ENCODE data around the gene RFC3. TPM values are rescaled to one million over a fixed set of nuclear protein-coding genes. Genes with fewer than 3 reads are reported as not detected.
A peak's percentile ranks its signal among the peaks of the same experiment; 100 is the strongest.

Gene RFC3
- total and polyA plus RNA-seq, 2 of the 13 experiments (the other 11 are each of a cell fraction or from before 2014, with no cell fraction given), result 16.0 to 55.7 TPM

DNA sequence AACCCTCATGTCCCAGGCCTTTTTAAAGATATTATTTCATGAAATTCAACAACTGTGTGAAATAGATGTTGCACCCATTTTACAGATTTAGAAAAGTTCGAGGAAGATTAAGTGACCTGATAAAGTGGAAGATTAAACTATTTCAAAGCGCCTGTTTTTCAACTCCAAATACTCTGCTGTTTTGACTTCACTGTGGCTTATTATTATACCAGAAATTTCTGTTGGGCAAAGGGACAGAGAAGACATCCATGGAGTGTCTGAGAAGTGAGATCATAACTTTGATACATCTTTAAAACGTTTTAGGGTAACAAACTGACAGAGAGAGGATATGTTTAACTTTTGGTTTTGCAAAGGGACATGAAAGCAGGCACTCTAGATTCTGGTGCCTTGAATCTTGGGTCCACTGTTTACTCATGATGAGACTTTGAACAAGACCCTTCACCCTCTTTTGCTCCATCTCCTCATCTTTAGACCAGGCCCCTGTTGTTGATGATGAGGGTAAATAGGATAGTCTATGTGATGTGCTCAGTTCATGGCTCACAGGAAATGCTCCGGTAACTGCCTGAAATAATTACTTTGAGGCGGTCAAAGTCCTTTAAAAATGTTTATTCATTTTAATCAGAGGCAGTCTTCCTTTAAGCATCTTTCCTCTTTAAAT, 55.4 kb downstream of the RFC3 start (continued):
- TF ChIP-seq GABPB1 (CRISPR knock-in tag; IDR thresholded peaks at IDR 0.05) (peak; percentile 20; the same call in 1 of the 2 replicates), ERF (CRISPR knock-in tag; IDR thresholded peaks at IDR 0.05) (peak; percentile 69), ZNF782 (CRISPR knock-in tag; IDR thresholded peaks at IDR 0.05; ENCODE audit: borderline replicate concordance) (no peak), HNF4G (IDR thresholded peaks at IDR 0.05; ENCODE audit: borderline replicate concordance, low read depth, low read length) (peak; percentile 84), HNF4G (CRISPR knock-in tag; IDR thresholded peaks at IDR 0.05; ENCODE audit: borderline replicate concordance, low read depth) (peak; percentile 87; the same call in 1 of the 2 replicates), ZNF652 (CRISPR knock-in tag; IDR thresholded peaks at IDR 0.05; ENCODE audit: borderline replicate concordance, low read depth) (no peak), SAP130 (CRISPR knock-in tag; IDR thresholded peaks at IDR 0.05; ENCODE audit: low read depth) (peak; percentile 65), BORCS8-MEF2B (CRISPR knock-in tag; IDR thresholded peaks at IDR 0.05) (no peak), ATM (IDR thresholded peaks at IDR 0.05; ENCODE audit: borderline replicate concordance) (no peak), NKX3-1 (CRISPR knock-in tag; IDR thresholded peaks at IDR 0.05) (no peak), ZNF430 (CRISPR knock-in tag; IDR thresholded peaks at IDR 0.05) (no peak), FOXP1 (IDR thresholded peaks at IDR 0.05) (no peak), FOXP1 (CRISPR knock-in tag; IDR thresholded peaks at IDR 0.05) (peak; percentile 92), HMG20A (CRISPR knock-in tag; IDR thresholded peaks at IDR 0.05; ENCODE audit: borderline replicate concordance) (peak; percentile 18; the same call in 1 of the 2 replicates), MED1 (CRISPR knock-in tag; IDR thresholded peaks at IDR 0.05) (peak; percentile 93), DPF2 (CRISPR knock-in tag; IDR thresholded peaks at IDR 0.05; ENCODE audit: borderline replicate concordance, low read depth) (peak; percentile 85), SOX6 (IDR thresholded peaks at IDR 0.05) (no peak), SOX6 (CRISPR knock-in tag; IDR thresholded peaks at IDR 0.05) (peak; percentile 70), ZBTB7B (CRISPR knock-in tag; IDR thresholded peaks at IDR 0.05) (peak; percentile 81; the same call in 1 of the 2 replicates), RAD21 (CRISPR knock-in tag; IDR thresholded peaks at IDR 0.05) (no peak)
- TF ChIP-seq, protein P1, sequence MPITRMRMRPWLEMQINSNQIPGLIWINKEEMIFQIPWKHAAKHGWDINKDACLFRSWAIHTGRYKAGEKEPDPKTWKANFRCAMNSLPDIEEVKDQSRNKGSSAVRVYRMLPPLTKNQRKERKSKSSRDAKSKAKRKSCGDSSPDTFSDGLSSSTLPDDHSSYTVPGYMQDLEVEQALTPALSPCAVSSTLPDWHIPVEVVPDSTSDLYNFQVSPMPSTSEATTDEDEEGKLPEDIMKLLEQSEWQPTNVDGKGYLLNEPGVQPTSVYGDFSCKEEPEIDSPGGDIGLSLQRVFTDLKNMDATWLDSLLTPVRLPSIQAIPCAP (CRISPR knock-in tag; IDR thresholded peaks at IDR 0.05; ENCODE audit: low read depth), result no peak
- TF ChIP-seq, protein P2, sequence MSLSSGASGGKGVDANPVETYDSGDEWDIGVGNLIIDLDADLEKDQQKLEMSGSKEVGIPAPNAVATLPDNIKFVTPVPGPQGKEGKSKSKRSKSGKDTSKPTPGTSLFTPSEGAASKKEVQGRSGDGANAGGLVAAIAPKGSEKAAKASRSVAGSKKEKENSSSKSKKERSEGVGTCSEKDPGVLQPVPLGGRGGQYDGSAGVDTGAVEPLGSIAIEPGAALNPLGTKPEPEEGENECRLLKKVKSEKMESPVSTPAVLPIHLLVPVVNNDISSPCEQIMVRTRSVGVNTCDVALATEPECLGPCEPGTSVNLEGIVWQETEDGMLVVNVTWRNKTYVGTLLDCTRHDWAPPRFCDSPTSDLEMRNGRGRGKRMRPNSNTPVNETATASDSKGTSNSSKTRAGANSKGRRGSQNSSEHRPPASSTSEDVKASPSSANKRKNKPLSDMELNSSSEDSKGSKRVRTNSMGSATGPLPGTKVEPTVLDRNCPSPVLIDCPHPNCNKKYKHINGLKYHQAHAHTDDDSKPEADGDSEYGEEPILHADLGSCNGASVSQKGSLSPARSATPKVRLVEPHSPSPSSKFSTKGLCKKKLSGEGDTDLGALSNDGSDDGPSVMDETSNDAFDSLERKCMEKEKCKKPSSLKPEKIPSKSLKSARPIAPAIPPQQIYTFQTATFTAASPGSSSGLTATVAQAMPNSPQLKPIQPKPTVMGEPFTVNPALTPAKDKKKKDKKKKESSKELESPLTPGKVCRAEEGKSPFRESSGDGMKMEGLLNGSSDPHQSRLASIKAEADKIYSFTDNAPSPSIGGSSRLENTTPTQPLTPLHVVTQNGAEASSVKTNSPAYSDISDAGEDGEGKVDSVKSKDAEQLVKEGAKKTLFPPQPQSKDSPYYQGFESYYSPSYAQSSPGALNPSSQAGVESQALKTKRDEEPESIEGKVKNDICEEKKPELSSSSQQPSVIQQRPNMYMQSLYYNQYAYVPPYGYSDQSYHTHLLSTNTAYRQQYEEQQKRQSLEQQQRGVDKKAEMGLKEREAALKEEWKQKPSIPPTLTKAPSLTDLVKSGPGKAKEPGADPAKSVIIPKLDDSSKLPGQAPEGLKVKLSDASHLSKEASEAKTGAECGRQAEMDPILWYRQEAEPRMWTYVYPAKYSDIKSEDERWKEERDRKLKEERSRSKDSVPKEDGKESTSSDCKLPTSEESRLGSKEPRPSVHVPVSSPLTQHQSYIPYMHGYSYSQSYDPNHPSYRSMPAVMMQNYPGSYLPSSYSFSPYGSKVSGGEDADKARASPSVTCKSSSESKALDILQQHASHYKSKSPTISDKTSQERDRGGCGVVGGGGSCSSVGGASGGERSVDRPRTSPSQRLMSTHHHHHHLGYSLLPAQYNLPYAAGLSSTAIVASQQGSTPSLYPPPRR (CRISPR knock-in tag; IDR thresholded peaks at IDR 0.05; ENCODE audit: borderline replicate concordance), result peak; percentile 66; the same call in 1 of the 2 replicates
- TF ChIP-seq, protein P3, sequence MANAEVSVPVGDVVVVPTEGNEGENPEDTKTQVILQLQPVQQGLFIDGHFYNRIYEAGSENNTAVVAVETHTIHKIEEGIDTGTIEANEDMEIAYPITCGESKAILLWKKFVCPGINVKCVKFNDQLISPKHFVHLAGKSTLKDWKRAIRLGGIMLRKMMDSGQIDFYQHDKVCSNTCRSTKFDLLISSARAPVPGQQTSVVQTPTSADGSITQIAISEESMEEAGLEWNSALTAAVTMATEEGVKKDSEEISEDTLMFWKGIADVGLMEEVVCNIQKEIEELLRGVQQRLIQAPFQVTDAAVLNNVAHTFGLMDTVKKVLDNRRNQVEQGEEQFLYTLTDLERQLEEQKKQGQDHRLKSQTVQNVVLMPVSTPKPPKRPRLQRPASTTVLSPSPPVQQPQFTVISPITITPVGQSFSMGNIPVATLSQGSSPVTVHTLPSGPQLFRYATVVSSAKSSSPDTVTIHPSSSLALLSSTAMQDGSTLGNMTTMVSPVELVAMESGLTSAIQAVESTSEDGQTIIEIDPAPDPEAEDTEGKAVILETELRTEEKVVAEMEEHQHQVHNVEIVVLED (CRISPR knock-in tag; IDR thresholded peaks at IDR 0.05; ENCODE audit: borderline replicate concordance), result no peak
